SU-DHL-6 (cell line): ENCODE data around the gene NAP1L4.

Experiments
- CTCF ChIP-seq: fragments of 200-600 bp; sonication (generic); IDR thresholded peaks from one replicate; pipeline ENCODE4 v1.5.1; 2017; ENCODE audit warnings: antibody characterized with exemption, mild to moderate bottlenecking, low read length, moderate library complexity; ENCODE audit not compliant: insufficient read depth, poor library complexity, severe bottlenecking
- EZH2phosphoT487 ChIP-seq: fragments of 200-600 bp; sonication (generic), shearing (Covaris generic); conservative IDR thresholded peaks from 2 replicates; pipeline ENCODE4 v1.6.1; 2018; ENCODE audit warnings: mild to moderate bottlenecking, antibody characterized with exemption, low read length, moderate library complexity, mixed read lengths

- peak; percentile 85 for TF ChIP-seq CTCF
- TF ChIP-seq EZH2phosphoT487 = no peak
Measured at GRCh38 chr11:2930704-2931419, 61.3 kb downstream of the NAP1L4 start.
